Mesenteric fat pad (tissue), 1 donor: ENCODE data around the gene ZNF484. TPM values are rescaled to one million over a fixed set of nuclear protein-coding genes. Genes with fewer than 3 reads are reported as not detected.
A peak's percentile ranks its signal among the peaks of the same experiment; 100 is the strongest.
"Not testable (repeated sequence)": the region's sequence is repeated elsewhere in the genome, so short reads cannot be mapped to it uniquely, and the experiment has no call there.

ENCODE experiments used
- DNase-seq: peaks from one replicate; pipeline ENCODE4 v3.0.0-alpha.2; 2020; ENCODE audit warnings: low spot score
- long read RNA-seq: library from polyadenylated mRNA; unstranded; transcript quantifications from one replicate; pipeline ENCODE4 v2.0.0, GENCODE V29; 2020
- total RNA-seq: library from RNA; stranded (reverse); fragmentation: NEBNext Ultra II Directional; extraction: Animal tissue kit (Norgen Biotek cat#: 25700); gene quantifications from one replicate; pipeline ENCODE4 v1.2.1, GENCODE V29; 2021
- donor health status: DM: yes; HTN: yes; CAD: no.

Gene ZNF484
- 6.9 TPM for total RNA-seq
- long read RNA-seq, partial matches to known transcripts, result 0 of 1 reads
- long read RNA-seq, other reads (novel, unspliced or antisense), result 1 of 1 reads

- peak; percentile 99 for DNase-seq
Measured at GRCh38 chr9:92877531-92878430, at the start of gene ZNF484. Gene ZNF484 (minus strand): TSS chr9:92878038. CDS start chr9:92875029, 3,009 bp downstream.

GRCh38 chr9:92920437-92920836 is 42.6 kb upstream of the ZNF484 start:
- DNase-seq, result no peak

GRCh38 chr9:92917176-92917800 is 39.5 kb upstream of the ZNF484 start:
- no peak for DNase-seq

GRCh38 chr9:92911511-92912475 is 34.0 kb upstream of the ZNF484 start:
- no peak for DNase-seq

GRCh38 chr9:92905137-92905536 is 27.3 kb upstream of the ZNF484 start:
- not testable (repeated sequence) for DNase-seq

GRCh38 chr9:92897323-92897722 is 19.5 kb upstream of the ZNF484 start:
- DNase-seq, result no peak

GRCh38 chr9:92895812-92896436 is 18.1 kb upstream of the ZNF484 start:
- DNase-seq, result no peak

- peak; percentile 78 for DNase-seq
Measured at GRCh38 chr9:92894711-92895362, 17.0 kb upstream of the ZNF484 start.

GRCh38 chr9:92893916-92894610 is 16.2 kb upstream of the ZNF484 start:
- peak; percentile 71 for DNase-seq

- not testable (repeated sequence) for DNase-seq
Measured at GRCh38 chr9:92892276-92892675, 14.4 kb upstream of the ZNF484 start.

- DNase-seq, result no peak
Measured at GRCh38 chr9:92890761-92891160, 12.9 kb upstream of the ZNF484 start.

GRCh38 chr9:92887880-92888338 is 10.1 kb upstream of the ZNF484 start:
- DNase-seq, result no peak

GRCh38 chr9:92886846-92887610 is 9.2 kb upstream of the ZNF484 start:
- not testable (repeated sequence) for DNase-seq

GRCh38 chr9:92883666-92884405 is 6.0 kb upstream of the ZNF484 start:
- not testable (repeated sequence) for DNase-seq

GRCh38 chr9:92882276-92882675 is 4.4 kb upstream of the ZNF484 start:
- no peak for DNase-seq

- DNase-seq, result no peak
Measured at GRCh38 chr9:92875373-92875772, 2.5 kb downstream of the ZNF484 start.

- no peak for DNase-seq
Measured at GRCh38 chr9:92870289-92870688, 7.5 kb downstream of the ZNF484 start.

GRCh38 chr9:92866600-92866999 is 11.2 kb downstream of the ZNF484 start:
- DNase-seq, result not testable (repeated sequence)
